Measurements from ENCODE around the gene NSD1.
A peak's percentile ranks its signal among the peaks of the same experiment; 100 is the strongest.
"Not testable (repeated sequence)": the region's sequence is repeated elsewhere in the genome, so short reads cannot be mapped to it uniquely, and the experiment has no call there.

The NSD1 gene

GRCh38 chr5:177154003-177154643, 20.6 kb downstream of the NSD1 start:
- H3K4me1 ChIP-seq (ENCODE audit: insufficient read depth, low read length), result peaks cover 2% of the 10 kb centered on the region; the same call in 1 of the 2 replicates
- H3K4me3 ChIP-seq (ENCODE audit: low read length), result no peak overlapping the region
- 97% methylated on average over 5 of the region's 6 CpGs for WGBS
- no peak overlapping the region for H3K27ac ChIP-seq (ENCODE audit: low read depth, low read length)
- H3K9ac ChIP-seq (ENCODE audit: low read depth, low read length), result no peak overlapping the region
- peaks cover 51% of the 10 kb centered on the region for H3K36me3 ChIP-seq (ENCODE audit: insufficient read depth, low read length)
- H3K9me3 ChIP-seq (ENCODE audit: insufficient read depth, low read depth, low read length), result no peaks in the 10 kb centered on the region
- H3K27me3 ChIP-seq (ENCODE audit: insufficient read depth, low read length), result no peaks in the 10 kb centered on the region

- Histone ChIP-seq H3K4me3 (ENCODE audit: low read length) (no peak overlapping the region), H3K9me3 (ENCODE audit: insufficient read depth, low read depth, low read length) (no peaks in the 10 kb centered on the region), H3K9ac (ENCODE audit: low read depth, low read length) (no peak overlapping the region), H3K4me1 (ENCODE audit: insufficient read depth, low read length) (no peaks in the 10 kb centered on the region), H3K27ac (ENCODE audit: low read depth, low read length) (no peak overlapping the region), H3K36me3 (ENCODE audit: insufficient read depth, low read length) (peaks cover 49% of the 10 kb centered on the region), H3K27me3 (ENCODE audit: insufficient read depth, low read length) (no peaks in the 10 kb centered on the region)
- WGBS, result 94% methylated on average over 6 of the region's 6 CpGs
Measured at GRCh38 chr5:177162379-177162778, 28.8 kb downstream of the NSD1 start.

GRCh38 chr5:177163500-177163899, 29.9 kb downstream of the NSD1 start:
- peaks cover 51% of the 10 kb centered on the region for H3K36me3 ChIP-seq (ENCODE audit: insufficient read depth, low read length)
- 98% methylated on average over 2 of the region's 2 CpGs for WGBS
- no peaks in the 10 kb centered on the region for H3K9me3 ChIP-seq (ENCODE audit: insufficient read depth, low read depth, low read length)
- no peaks in the 10 kb centered on the region for H3K4me1 ChIP-seq (ENCODE audit: insufficient read depth, low read length)
- H3K4me3 ChIP-seq (ENCODE audit: low read length), result no peak overlapping the region
- H3K27ac ChIP-seq (ENCODE audit: low read depth, low read length), result 0 out of 2 replicates have a peak overlapping the region, but pooled peaks have one; percentile 13
- no peaks in the 10 kb centered on the region for H3K27me3 ChIP-seq (ENCODE audit: insufficient read depth, low read length)
- no peak overlapping the region for H3K9ac ChIP-seq (ENCODE audit: low read depth, low read length)

- Histone ChIP-seq H3K9me3 (ENCODE audit: insufficient read depth, low read depth, low read length) (no peaks in the 10 kb centered on the region), H3K4me1 (ENCODE audit: insufficient read depth, low read length) (0 out of 2 replicates have a peak, but pooled peaks cover 3% of the 10 kb centered on the region), H3K27me3 (ENCODE audit: insufficient read depth, low read length) (no peaks in the 10 kb centered on the region), H3K9ac (ENCODE audit: low read depth, low read length) (no peak overlapping the region), H3K4me3 (ENCODE audit: low read length) (no peak overlapping the region), H3K27ac (ENCODE audit: low read depth, low read length) (no peak overlapping the region), H3K36me3 (ENCODE audit: insufficient read depth, low read length) (peaks cover 61% of the 10 kb centered on the region)
- WGBS, result 96% methylated on average over 15 of the region's 15 CpGs
Measured at GRCh38 chr5:177169271-177169670, 35.7 kb downstream of the NSD1 start.

- Histone ChIP-seq H3K4me3 (ENCODE audit: low read length) (no peak overlapping the region), H3K36me3 (ENCODE audit: insufficient read depth, low read length) (peaks cover 44% of the 10 kb centered on the region), H3K4me1 (ENCODE audit: insufficient read depth, low read length) (0 out of 2 replicates have a peak, but pooled peaks cover 3% of the 10 kb centered on the region), H3K27ac (ENCODE audit: low read depth, low read length) (no peak overlapping the region), H3K9ac (ENCODE audit: low read depth, low read length) (no peak overlapping the region), H3K27me3 (ENCODE audit: insufficient read depth, low read length) (no peaks in the 10 kb centered on the region), H3K9me3 (ENCODE audit: insufficient read depth, low read depth, low read length) (no peaks in the 10 kb centered on the region)
- WGBS, result 100% methylated on average over 1 of the region's 2 CpGs
Measured at GRCh38 chr5:177171961-177172360, 38.4 kb downstream of the NSD1 start.

- WGBS, result 93% methylated on average over 4 of the region's 4 CpGs
- 0 out of 2 replicates have a peak, but pooled peaks cover 3% of the 10 kb centered on the region for H3K4me1 ChIP-seq (ENCODE audit: insufficient read depth, low read length)
- no peaks in the 10 kb centered on the region for H3K9me3 ChIP-seq (ENCODE audit: insufficient read depth, low read depth, low read length)
- H3K27ac ChIP-seq (ENCODE audit: low read depth, low read length), result no peak overlapping the region
- no peak overlapping the region for H3K4me3 ChIP-seq (ENCODE audit: low read length)
- H3K27me3 ChIP-seq (ENCODE audit: insufficient read depth, low read length), result no peaks in the 10 kb centered on the region
- no peak overlapping the region for H3K9ac ChIP-seq (ENCODE audit: low read depth, low read length)
- peaks cover 25% of the 10 kb centered on the region for H3K36me3 ChIP-seq (ENCODE audit: insufficient read depth, low read length)
Measured at GRCh38 chr5:177175336-177175735, 41.8 kb downstream of the NSD1 start.

GRCh38 chr5:177176175-177176711, 42.7 kb downstream of the NSD1 start:
- H3K27me3 ChIP-seq (ENCODE audit: insufficient read depth, low read length), result no peaks in the 10 kb centered on the region
- H3K4me1 ChIP-seq (ENCODE audit: insufficient read depth, low read length), result 0 out of 2 replicates have a peak, but pooled peaks cover 3% of the 10 kb centered on the region
- no peak overlapping the region for H3K27ac ChIP-seq (ENCODE audit: low read depth, low read length)
- H3K4me3 ChIP-seq (ENCODE audit: low read length), result no peak overlapping the region
- 86% methylated on average over 6 of the region's 8 CpGs for WGBS
- peaks cover 22% of the 10 kb centered on the region for H3K36me3 ChIP-seq (ENCODE audit: insufficient read depth, low read length)
- no peak overlapping the region for H3K9ac ChIP-seq (ENCODE audit: low read depth, low read length)
- no peaks in the 10 kb centered on the region for H3K9me3 ChIP-seq (ENCODE audit: insufficient read depth, low read depth, low read length)

- H3K27ac ChIP-seq (ENCODE audit: low read depth, low read length); H3K9ac ChIP-seq (ENCODE audit: low read depth, low read length); H3K9me3 ChIP-seq (ENCODE audit: insufficient read depth, low read depth, low read length); H3K4me3 ChIP-seq (ENCODE audit: low read length); H3K27me3 ChIP-seq (ENCODE audit: insufficient read depth, low read length); H3K4me1 ChIP-seq (ENCODE audit: insufficient read depth, low read length): not testable (repeated sequence)
- H3K36me3 ChIP-seq (ENCODE audit: insufficient read depth, low read length), result peaks cover 16% of the 10 kb centered on the region
- WGBS, result 94% methylated on average over 9 of the region's 9 CpGs
Measured at GRCh38 chr5:177177847-177178437, 44.4 kb downstream of the NSD1 start.

GRCh38 chr5:177178733-177179304, 45.2 kb downstream of the NSD1 start:
- no peak overlapping the region for H3K9ac ChIP-seq (ENCODE audit: low read depth, low read length)
- peaks cover 16% of the 10 kb centered on the region for H3K36me3 ChIP-seq (ENCODE audit: insufficient read depth, low read length)
- WGBS, result 96% methylated on average over 3 of the region's 3 CpGs
- no peaks in the 10 kb centered on the region for H3K9me3 ChIP-seq (ENCODE audit: insufficient read depth, low read depth, low read length)
- no peaks in the 10 kb centered on the region for H3K27me3 ChIP-seq (ENCODE audit: insufficient read depth, low read length)
- H3K4me3 ChIP-seq (ENCODE audit: low read length), result no peak overlapping the region
- H3K27ac ChIP-seq (ENCODE audit: low read depth, low read length), result no peak overlapping the region
- no peaks in the 10 kb centered on the region for H3K4me1 ChIP-seq (ENCODE audit: insufficient read depth, low read length)

- H3K9ac ChIP-seq (ENCODE audit: low read depth, low read length), result no peak overlapping the region
- no peaks in the 10 kb centered on the region for H3K4me1 ChIP-seq (ENCODE audit: insufficient read depth, low read length)
- WGBS, result 97% methylated on average over 3 of the region's 3 CpGs
- H3K4me3 ChIP-seq (ENCODE audit: low read length), result no peak overlapping the region
- H3K9me3 ChIP-seq (ENCODE audit: insufficient read depth, low read depth, low read length), result no peaks in the 10 kb centered on the region
- H3K36me3 ChIP-seq (ENCODE audit: insufficient read depth, low read length), result peaks cover 16% of the 10 kb centered on the region
- H3K27me3 ChIP-seq (ENCODE audit: insufficient read depth, low read length), result no peaks in the 10 kb centered on the region
- H3K27ac ChIP-seq (ENCODE audit: low read depth, low read length), result no peak overlapping the region
Measured at GRCh38 chr5:177179431-177179830, 45.9 kb downstream of the NSD1 start.

- H3K27me3 ChIP-seq (ENCODE audit: insufficient read depth, low read length), result no peaks in the 10 kb centered on the region
- H3K36me3 ChIP-seq (ENCODE audit: insufficient read depth, low read length), result peaks cover 23% of the 10 kb centered on the region
- H3K9me3 ChIP-seq (ENCODE audit: insufficient read depth, low read depth, low read length), result no peaks in the 10 kb centered on the region
- H3K4me3 ChIP-seq (ENCODE audit: low read length), result no peak overlapping the region
- 94% methylated on average over 3 of the region's 3 CpGs for WGBS
- no peaks in the 10 kb centered on the region for H3K4me1 ChIP-seq (ENCODE audit: insufficient read depth, low read length)
- no peak overlapping the region for H3K9ac ChIP-seq (ENCODE audit: low read depth, low read length)
- no peak overlapping the region for H3K27ac ChIP-seq (ENCODE audit: low read depth, low read length)
Measured at GRCh38 chr5:177183142-177183541, 49.6 kb downstream of the NSD1 start.

All from HUES64 (cell line).